Measurements from ENCODE around the gene ENOX2. TPM values are rescaled to one million over a fixed set of nuclear protein-coding genes. Genes with fewer than 3 reads are reported as not detected.

The ENOX2 gene
- total RNA-seq, 1 donor from 2014 or later, result 16.2 TPM

DNA sequence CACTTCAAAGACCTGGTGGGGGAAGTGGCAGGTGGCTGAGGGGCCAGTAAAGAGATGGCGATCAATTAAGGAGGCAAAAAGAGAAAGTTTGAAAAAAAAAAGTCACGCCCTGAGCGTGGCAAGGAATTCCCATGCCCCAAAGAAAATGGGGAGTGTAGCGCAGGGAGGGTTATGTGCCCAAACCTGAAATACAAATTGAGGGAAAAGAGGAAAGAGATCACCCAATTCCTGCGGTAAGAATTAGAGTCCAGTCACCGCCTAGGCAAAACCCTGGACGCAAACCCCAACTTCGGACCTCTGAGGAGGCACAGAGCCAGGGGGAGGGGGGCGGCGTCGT, 595 bp downstream of the ENOX2 start:
- ChIA-PET CTCF (no interaction called here), POLR2A (interaction anchor here (1.1 to 1.3 kb wide), 2 partner anchors 501 to 563 kb away, joined by 3 to 9 read pairs; partner anchors contain the start of genes RBMX2 and SLC25A14)
- Mint-ChIP-seq H3K27me3 (no peaks in the 10 kb centered on the region), H3K27ac (peak overlapping the region; percentile 59), H3K4me1 (peaks cover 12% of the 10 kb centered on the region), H3K9me3 (no peaks in the 10 kb centered on the region), H3K36me3 (ENCODE audit: low read depth) (peaks cover 15% of the 10 kb centered on the region), H3K4me3 (no peak overlapping the region)
- DNase-seq (no peak), ATAC-seq (ENCODE audit: low read depth) (no peak)
- intact Hi-C loops (cut with micrococcal nuclease), result loop anchor here (2.0 to 10.0 kb wide), 5 partner anchors 350 to 1585 kb away; partner anchors contain the start of genes MBNL3 and ZNF280C
- TF ChIP-seq, protein P1, sequence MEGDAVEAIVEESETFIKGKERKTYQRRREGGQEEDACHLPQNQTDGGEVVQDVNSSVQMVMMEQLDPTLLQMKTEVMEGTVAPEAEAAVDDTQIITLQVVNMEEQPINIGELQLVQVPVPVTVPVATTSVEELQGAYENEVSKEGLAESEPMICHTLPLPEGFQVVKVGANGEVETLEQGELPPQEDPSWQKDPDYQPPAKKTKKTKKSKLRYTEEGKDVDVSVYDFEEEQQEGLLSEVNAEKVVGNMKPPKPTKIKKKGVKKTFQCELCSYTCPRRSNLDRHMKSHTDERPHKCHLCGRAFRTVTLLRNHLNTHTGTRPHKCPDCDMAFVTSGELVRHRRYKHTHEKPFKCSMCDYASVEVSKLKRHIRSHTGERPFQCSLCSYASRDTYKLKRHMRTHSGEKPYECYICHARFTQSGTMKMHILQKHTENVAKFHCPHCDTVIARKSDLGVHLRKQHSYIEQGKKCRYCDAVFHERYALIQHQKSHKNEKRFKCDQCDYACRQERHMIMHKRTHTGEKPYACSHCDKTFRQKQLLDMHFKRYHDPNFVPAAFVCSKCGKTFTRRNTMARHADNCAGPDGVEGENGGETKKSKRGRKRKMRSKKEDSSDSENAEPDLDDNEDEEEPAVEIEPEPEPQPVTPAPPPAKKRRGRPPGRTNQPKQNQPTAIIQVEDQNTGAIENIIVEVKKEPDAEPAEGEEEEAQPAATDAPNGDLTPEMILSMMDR (IDR thresholded peaks at IDR 0.05), result no peak

DNA sequence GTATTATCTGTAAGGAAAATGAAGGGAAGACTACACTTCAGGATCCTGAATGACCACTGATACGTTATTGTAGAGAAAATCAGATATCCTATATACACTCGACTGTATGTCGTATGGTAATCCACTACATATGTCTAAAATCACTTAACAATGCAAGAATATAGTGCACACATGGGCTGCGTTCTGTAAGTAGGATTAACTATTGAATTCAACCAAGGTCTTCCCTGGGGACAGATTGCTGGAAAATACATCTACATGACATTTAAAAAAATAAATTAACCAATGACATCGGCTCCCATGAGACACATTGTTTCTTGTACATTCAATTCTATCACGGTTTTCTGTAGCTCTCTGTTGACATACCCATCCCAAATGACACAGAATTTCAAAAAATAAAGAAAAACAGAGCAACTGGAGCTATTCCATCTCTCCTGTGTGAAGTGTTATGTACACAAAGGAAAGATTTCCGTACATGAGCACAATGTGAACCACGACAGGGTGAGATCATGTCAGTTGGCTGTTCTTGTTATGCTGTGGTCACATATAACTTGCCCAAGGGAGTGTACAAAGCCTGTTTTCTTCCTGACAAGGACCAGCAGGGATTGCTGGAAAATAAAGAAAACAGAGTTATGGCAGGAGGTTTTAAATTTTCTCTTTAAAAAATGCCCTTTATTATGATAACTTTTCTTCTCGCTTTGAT, 6.1 kb downstream of the ENOX2 start:
- Mint-ChIP-seq H3K27ac (no peak overlapping the region), H3K27me3 (no peaks in the 10 kb centered on the region), H3K4me3 (no peak overlapping the region), H3K36me3 (ENCODE audit: low read depth) (peaks cover 22% of the 10 kb centered on the region), H3K9me3 (no peaks in the 10 kb centered on the region), H3K4me1 (peaks cover 7% of the 10 kb centered on the region)
- TF ChIP-seq, protein P1 (IDR thresholded peaks at IDR 0.05), result no peak
- ATAC-seq (ENCODE audit: low read depth) (no peak), DNase-seq (no peak)
- intact Hi-C loops (cut with micrococcal nuclease), result no loop called here
- ChIA-PET POLR2A (no interaction called here), CTCF (no interaction called here)

DNA sequence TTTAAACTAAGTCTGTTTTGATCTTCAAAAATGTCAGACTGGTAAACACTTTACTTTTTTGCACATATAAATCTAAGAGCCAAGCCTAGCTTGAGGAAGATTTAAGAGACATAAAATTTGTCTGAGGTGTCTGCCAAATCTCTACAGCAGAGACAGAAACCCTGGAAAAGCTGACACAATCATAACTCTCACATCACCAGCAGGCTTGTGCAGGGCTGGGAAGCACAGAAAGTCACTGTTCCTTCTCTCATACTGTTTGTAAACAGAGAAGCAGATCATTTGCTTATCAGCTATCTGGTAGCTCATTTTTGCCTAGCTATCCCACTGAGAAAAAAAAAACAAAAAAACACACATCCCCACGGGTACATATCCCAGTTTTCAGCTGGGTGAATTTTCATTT, 7.0 kb downstream of the ENOX2 start:
- H3K36me3 Mint-ChIP-seq (ENCODE audit: low read depth), result peaks cover 22% of the 10 kb centered on the region
- no peak overlapping the region for H3K27ac Mint-ChIP-seq
- no peak for ATAC-seq (ENCODE audit: low read depth)
- no peaks in the 10 kb centered on the region for H3K27me3 Mint-ChIP-seq
- no peak overlapping the region for H3K4me3 Mint-ChIP-seq
- CTCF ChIA-PET, result no interaction called here
- no peaks in the 10 kb centered on the region for H3K4me1 Mint-ChIP-seq
- DNase-seq, result no peak
- intact Hi-C loops (cut with micrococcal nuclease), result no loop called here
- POLR2A ChIA-PET, result no interaction called here
- H3K9me3 Mint-ChIP-seq, result no peaks in the 10 kb centered on the region
- TF ChIP-seq, protein P1 (IDR thresholded peaks at IDR 0.05), result no peak

DNA sequence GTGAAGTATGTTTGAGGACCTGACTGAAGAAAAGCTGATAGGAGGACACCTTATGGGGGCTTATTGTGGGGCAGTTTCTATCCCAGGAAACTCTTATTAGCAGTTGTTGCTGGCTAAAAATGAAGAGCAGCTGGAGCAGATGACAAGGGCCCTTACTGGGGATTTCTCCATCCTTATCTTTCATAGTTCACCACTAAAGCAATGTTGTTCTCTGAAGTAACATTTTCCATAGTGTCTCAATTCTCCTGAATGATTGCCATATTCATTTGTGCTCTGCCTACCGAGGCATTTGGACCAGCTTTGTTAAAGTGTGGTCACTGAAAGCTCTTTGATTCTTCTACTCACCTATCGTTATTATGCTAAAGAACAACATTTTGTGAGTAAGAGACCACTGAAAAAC, 7.7 kb downstream of the ENOX2 start:
- DNase-seq (no peak), ATAC-seq (ENCODE audit: low read depth) (no peak)
- Mint-ChIP-seq H3K4me3 (no peak overlapping the region), H3K27me3 (no peaks in the 10 kb centered on the region), H3K27ac (no peak overlapping the region), H3K9me3 (no peaks in the 10 kb centered on the region), H3K36me3 (ENCODE audit: low read depth) (peaks cover 18% of the 10 kb centered on the region), H3K4me1 (no peaks in the 10 kb centered on the region)
- ChIA-PET CTCF (no interaction called here), POLR2A (no interaction called here)
- TF ChIP-seq, protein P1 (IDR thresholded peaks at IDR 0.05), result no peak
- intact Hi-C loops (cut with micrococcal nuclease), result no loop called here

DNA sequence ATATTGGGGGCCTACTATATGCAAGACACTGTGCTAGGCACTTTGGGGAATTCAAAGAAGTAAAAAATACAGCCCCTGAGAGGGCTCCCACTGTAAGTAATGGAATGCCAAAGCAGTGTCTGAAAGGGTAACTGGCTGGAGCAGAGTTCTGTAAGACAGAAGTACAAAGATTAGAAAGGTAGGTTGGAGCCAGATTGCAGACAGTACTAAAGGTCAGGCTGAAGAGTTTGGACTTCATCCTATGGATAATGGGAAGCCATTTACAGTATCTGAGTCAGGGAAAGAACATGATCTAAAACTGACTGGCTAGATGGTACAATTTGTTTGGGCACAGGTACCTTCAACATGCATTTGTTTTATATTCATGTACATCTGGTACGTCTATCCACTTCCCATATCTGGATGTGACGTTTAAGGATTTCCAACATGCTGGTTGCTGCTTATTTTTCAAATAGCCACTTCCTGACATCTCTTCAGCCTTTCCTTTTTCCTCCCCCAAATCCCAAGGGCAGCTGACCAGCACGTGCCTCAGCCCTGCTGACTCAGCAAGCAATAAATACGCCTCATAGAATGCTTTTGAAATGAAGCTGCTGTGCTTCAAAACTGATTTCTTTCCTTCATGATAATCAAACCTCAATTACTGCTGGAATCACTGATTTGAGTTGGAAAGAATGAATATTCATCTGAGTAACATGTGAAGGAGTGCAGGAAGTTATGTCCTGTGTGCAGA, 9.5 kb downstream of the ENOX2 start:
- ChIA-PET POLR2A (interaction anchor here (0.5 kb wide), 1 partner anchor 353 kb away, joined by 5 read pairs; no protein-coding TSS in a partner anchor), CTCF (no interaction called here)
- no peaks in the 10 kb centered on the region for H3K4me1 Mint-ChIP-seq
- H3K27ac Mint-ChIP-seq, result no peak overlapping the region
- intact Hi-C loops (cut with micrococcal nuclease), result no loop called here
- H3K4me3 Mint-ChIP-seq, result no peak overlapping the region
- ATAC-seq (ENCODE audit: low read depth) (no peak), DNase-seq (no peak)
- TF ChIP-seq, protein P1 (IDR thresholded peaks at IDR 0.05), result no peak
- H3K9me3 Mint-ChIP-seq, result no peaks in the 10 kb centered on the region
- H3K36me3 Mint-ChIP-seq (ENCODE audit: low read depth), result peaks cover 10% of the 10 kb centered on the region
- H3K27me3 Mint-ChIP-seq, result no peaks in the 10 kb centered on the region
